HG02970 (cell line): ENCODE measurements around the gene SPECC1.
"Not testable (repeated sequence)": the region's sequence is repeated elsewhere in the genome, so short reads cannot be mapped to it uniquely, and the experiment has no call there.

Experiments
- ATAC-seq: cut with Tn5 transposase; IDR thresholded peaks from one replicate; pipeline ENCODE4 v1.9.1; 2021; ENCODE audit warnings: mild to moderate bottlenecking, moderate library complexity, moderate number of reproducible peaks; ENCODE audit not compliant: unreplicated experiment, low FRiP score

SPECC1 gene

DNA sequence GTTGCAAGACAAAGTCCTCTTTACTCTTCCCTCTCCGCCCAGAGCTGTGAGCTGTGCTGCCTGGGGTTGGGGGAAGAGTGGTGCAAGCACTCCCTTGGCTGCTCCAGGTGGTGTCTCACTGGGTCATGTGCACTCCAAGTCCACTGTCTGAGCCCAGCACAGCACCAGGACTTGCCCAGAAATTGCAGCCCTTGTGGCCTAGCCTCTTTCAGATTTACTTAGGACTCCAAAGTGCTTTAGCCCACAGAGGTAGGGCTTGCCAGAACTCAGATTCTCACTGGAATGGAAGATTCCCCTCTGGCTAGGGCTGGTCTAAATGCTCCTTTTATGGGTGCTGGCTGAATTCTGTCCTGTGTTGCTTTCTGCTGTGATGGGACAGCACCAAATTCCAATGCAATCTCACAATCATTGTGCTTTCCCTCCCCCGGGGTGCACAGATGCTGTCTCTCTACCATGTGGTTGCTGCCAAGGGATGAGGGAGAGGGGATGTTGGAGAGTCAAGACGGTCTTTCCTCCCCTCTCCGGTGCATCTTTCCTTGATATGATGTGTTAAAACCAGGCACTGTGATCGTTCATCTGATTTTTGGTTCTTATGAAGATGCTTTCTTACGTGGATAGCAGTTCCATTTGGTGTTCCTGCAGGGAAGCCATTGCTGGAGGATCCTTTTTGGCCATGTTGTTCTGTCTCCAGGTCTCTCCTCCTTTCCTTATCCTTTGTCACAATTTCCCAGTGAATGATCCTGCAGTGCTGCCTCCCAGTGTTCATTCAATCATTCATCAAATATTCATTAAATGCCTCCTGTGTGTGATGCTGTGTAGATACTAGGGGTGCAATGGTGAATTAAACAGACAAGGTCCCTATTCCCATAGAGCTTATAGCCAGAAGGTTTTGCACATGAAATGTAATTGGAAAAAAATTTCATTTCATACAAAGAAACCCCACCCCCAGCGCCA is 216.3 kb downstream of the SPECC1 start:
- no peak for ATAC-seq

DNA sequence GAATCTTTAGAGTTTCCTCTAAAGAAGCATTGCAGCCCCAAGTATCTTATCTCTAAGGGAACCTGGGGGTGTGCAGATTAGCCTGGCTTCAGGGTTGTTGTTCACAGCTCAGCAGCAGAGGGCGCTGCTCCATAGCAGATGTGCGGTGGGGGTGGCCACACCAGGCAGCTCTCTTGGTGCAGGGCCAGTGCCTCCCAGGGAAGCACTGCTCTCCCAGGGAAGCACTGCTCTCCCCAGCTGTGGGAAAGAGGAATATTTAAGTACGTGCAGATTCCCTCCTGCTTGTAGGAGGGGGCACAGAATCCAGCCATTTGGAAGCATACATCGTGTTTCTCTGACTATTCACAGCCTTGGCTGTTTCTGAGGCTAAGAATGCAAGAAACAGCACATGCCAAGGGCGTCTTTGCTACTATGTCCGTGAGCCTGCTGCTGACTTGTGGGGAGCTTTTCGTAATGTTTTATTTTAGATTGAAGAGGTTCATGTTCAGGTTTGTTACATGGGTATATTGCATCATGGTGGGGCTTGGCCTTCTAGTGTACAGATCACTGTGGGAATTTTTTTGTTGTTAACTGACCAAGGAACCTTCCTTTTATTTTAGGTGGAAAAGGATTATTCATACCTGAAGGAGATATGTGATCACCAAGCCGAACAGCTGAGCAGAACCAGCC is 217.8 kb downstream of the SPECC1 start:
- no peak for ATAC-seq

DNA sequence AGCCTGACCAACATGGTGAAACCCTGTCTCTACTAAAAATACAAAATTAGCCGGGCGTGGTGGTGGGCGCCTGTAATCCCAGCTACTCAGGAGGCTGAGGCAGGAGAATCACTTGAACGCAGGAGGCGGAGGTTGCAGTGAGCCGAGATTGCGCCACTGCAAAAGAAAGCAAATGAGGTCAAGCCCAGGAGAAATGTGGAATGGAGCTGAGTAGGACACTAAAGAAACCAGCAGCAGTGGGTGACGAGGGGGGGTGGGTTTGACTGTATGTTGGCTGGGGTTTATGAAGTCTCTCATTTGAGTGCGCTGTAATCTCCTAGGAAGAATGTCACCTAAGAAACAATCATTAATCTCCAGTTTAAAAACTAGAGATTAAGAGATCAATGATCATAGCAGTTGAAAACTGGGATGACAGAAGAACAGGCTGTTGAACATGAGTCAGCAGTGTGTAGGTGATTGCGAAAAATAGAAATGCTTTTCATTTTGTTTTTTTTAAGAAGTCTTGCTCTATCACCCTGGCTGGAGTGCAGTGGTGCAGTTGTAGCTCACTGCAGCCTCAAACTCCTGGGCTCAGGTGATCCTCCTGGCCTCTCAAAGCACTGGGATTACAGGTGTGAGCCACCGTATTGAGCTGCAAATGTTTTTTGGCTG is 218.7 kb downstream of the SPECC1 start:
- not testable (repeated sequence) for ATAC-seq

GRCh38 chr17:20228410-20228809 is 219.3 kb downstream of the SPECC1 start:
- no peak for ATAC-seq

DNA sequence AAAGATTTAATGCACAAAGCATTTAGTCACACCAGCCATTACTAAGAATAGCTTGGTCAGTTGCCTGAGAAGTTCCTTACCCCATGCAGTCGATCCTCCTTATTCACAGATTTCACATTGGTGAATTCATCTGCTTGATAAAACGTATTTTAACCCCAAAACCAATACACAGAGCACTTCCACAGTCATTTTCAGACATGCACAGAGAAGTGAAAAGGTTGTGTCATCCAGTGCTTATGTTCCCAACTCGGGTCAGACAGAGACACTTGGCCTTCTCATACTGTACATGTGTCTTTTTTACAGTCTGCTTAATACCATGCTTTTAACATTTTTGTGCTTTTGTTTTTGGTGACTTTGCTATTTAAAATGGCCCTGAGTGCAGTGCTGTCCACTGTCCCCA is 219.7 kb downstream of the SPECC1 start:
- ATAC-seq, result no peak

DNA sequence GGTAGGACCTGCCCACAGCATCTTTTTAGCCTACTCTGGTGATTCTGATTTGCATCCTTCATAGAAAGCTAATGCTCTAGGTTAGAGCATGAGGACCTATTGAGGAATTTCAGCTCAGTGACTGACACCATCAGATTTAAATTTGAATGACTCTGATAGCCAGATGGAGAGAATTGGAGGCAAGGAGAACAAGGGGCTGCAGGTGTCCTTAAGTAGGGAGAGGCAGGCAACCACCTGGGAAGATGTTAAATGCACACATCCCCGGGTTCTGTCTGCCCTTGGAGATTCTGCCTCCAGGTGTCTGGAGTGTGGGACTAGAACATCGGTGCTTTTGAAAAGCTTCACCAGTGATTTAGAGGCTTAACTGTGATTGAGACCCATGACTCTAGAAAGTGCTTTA is 221.8 kb downstream of the SPECC1 start:
- no peak for ATAC-seq

DNA sequence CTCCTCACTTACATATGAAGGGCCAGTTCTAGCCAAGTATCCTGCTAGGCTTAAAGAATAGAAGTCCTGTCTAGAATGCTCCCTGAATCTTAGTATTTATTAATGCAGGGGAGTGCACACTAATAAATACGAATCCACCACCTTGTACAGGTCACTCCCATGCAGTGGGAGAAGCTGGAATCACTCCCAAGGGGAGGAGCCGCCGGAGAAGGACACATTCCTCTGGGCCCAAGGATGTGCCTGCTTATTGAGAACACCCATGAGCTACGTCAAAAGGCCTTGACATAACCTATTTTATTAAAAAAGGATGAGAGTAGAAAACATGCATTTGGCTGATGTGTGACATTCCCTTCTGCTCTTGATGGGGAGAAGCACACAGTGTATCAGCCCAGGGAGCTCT is 223.5 kb downstream of the SPECC1 start:
- ATAC-seq, result no peak

- ATAC-seq, result no peak
Observed at GRCh38 chr17:20234276-20234675, 225.1 kb downstream of the SPECC1 start.

DNA sequence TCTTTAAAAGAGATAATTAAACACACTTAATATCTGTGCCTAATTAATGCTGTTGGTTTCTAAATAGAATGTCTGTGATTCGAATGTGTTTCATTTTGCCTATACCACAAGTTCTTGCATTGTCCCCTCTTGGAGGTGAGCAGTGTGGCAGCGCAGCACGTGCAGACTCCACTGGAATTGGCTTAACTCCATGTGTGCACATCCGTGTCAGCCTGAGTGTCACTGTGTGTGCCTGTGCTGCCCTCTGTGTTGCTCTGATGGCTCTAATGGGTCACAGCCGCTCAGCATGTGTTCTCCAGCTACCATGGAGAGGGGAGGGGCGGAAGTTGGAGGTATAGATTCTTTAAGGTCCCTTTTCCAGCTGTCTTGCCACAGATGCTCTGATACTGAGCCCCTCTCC is 226.6 kb downstream of the SPECC1 start:
- ATAC-seq, result no peak

GRCh38 chr17:20236578-20237227 is 227.5 kb downstream of the SPECC1 start:
- ATAC-seq, result no peak

- ATAC-seq, result not testable (repeated sequence)
Observed at GRCh38 chr17:20239776-20240175, 230.6 kb downstream of the SPECC1 start.

GRCh38 chr17:20241855-20242254 is 232.7 kb downstream of the SPECC1 start:
- ATAC-seq, result no peak

- no peak for ATAC-seq
Observed at GRCh38 chr17:20242271-20242670, 233.1 kb downstream of the SPECC1 start.

DNA sequence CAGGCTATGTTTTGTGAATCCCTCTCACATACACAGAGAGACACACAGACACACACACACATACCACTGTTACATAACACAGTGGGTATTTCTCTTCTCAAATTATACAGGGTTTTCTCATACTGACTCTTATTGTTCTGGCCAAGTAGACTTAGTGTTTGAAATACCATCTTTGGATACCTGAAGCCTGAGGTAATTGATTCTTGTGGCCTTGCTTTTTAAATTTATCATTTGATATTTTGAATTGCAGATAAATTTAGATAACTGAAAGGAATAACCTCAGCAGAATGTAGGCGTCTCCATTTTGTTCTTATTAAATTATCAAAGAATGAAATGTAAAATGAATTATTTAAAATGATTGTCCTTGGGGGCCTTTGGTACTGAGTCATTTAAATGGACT is 234.4 kb downstream of the SPECC1 start:
- no peak for ATAC-seq

DNA sequence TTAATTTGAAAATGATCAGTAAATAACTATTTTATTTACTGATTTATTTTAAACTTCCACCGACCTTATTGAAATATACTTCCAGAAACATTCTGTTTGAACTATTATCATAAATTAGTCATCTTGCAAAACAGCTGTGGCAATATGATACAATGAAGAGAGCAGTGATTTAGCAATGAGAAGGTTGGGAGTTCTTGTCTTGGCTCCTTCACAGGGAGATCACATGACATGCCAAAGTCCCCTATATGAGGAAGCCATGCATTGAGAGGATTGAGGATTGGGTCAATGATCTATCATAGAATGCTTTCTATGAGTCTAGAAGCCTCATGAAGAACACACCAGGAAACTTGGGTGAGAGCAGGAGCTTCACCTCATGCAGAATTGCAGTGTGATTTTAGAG is 235.5 kb downstream of the SPECC1 start:
- ATAC-seq, result no peak

DNA sequence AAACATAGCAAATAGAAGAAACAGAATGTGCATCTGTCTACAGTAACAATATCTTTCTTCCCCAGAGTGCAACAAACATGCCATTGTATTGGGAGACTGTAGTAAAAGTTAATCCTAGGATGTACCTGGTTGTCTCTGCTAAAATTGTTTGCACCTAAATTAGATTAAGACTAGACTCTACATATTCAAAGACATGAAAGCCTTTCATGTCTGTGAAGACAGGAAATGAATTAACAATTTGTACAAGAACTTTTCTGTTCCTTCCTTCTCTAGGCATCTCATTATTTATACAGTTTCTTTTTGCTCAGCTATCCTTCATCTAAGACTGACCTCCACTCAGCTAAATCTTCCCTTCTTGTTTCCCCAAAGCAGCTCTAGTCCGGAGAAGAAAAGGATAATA is 237.5 kb downstream of the SPECC1 start:
- no peak for ATAC-seq

DNA sequence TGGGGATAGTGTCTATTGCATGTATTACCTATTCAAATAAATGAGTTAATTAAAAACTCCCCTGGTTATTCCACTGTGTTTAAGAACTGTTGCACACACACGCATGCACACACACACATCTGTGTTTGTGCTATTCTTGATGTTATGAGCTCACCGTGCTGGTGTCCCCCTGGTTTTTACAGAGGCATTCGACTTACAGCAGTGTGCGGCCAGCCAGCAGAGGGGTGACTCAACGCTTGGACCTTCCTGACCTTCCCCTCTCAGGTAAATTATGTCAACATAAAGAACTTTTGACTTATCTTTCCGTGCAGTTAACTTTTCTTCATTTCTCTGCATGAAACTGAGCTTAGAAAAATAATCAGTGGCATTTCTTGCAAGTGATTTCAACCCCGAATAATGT is 244.2 kb downstream of the SPECC1 start:
- no peak for ATAC-seq

- no peak for ATAC-seq
Observed at GRCh38 chr17:20254541-20254940, 245.4 kb downstream of the SPECC1 start.

- ATAC-seq, result no peak
Observed at GRCh38 chr17:20256144-20256543, 247.0 kb downstream of the SPECC1 start.

DNA sequence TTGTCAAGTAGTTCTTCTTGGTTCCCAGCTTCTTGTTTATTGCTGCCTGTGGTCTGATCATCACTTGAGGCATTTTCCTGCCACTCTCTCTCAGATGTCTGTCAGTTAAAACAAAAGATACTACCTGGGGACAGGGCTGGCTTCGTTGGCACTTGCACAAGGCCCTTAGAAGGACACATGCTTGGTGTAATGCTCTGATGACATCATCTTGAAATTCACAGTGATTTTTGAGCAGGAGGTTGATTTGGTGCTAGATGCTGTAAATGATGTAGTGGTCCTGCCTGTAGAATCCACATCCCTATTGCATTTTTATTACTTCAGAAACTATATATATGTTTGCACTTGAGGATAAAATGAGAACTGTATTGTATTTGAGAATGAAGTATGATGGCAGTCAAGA is 247.8 kb downstream of the SPECC1 start:
- ATAC-seq, result no peak

GRCh38 chr17:20257798-20258197 is 248.6 kb downstream of the SPECC1 start:
- ATAC-seq, result no peak
